HepG2 (cell line): ENCODE results near the gene HHATL.

Experiments
- CSRNP1 ChIP-seq: sonication (generic); formaldehyde crosslinking; IDR thresholded peaks from 2 replicates; pipeline ENCODE4 v1.8.1; 2023; ENCODE audit warnings: mild to moderate bottlenecking, missing genetic modification reagents
- POLR2AphosphoS5 ChIP-seq: IDR thresholded peaks from 2 replicates; pipeline ENCODE4 v1.6.1; 2012; ENCODE audit warnings: low read depth, low read length
- SAP130 ChIP-seq: IDR thresholded peaks from 2 replicates; pipeline ENCODE4 v1.6.1; 2016; ENCODE audit warnings: low read depth
- ZBTB7A ChIP-seq: sonication (generic); formaldehyde crosslinking; IDR thresholded peaks from 2 replicates; pipeline ENCODE4 v1.8.0; 2022; ENCODE audit warnings: mild to moderate bottlenecking, missing genetic modification reagents

GRCh38 chr3:42647821-42648459 is 54.7 kb downstream of the HHATL start:
- no peak for TF ChIP-seq POLR2AphosphoS5
- TF ChIP-seq ZBTB7A (CRISPR knock-in tag) = no peak
- TF ChIP-seq SAP130 (CRISPR knock-in tag) = no peak
- no peak for TF ChIP-seq CSRNP1 (CRISPR knock-in tag)
